Heart left ventricle (tissue), 16 donors: ENCODE measurements around the gene USP12. TPM values are rescaled to one million over a fixed set of nuclear protein-coding genes. Genes with fewer than 3 reads are reported as not detected.

Experiments
- ATAC-seq, 4 donors: fragments of 200-7000 bp; cut with Tn5 transposase; one replicate each; pipeline ENCODE4 v1.9.1; 2020 to 2022; ENCODE audit warnings: moderate library complexity in 4 of 4, mild to moderate bottlenecking in 3 of 4, moderate number of reproducible peaks in 1 of 4
- DNase-seq, 5 donors: peaks; one replicate each; pipeline ENCODE4 v3.0.0-alpha.2; 2020
- H3K27ac ChIP-seq, 12 donors: fragments of 200-600 bp; sonication (generic) in 4 of 12; one replicate each; pipeline versions ENCODE4 v1.5.0 to v1.8.0; 2016 to 2022; ENCODE audit warnings: mild to moderate bottlenecking in 2 of 12
- H3K27me3 ChIP-seq, 9 donors: fragments of 200-600 bp; sonication (generic) in 2 of 9; one replicate each; pipeline versions ENCODE4 v1.5.1 to v1.8.0; 2016 to 2022; ENCODE audit warnings: mild to moderate bottlenecking in 3 of 9
- H3K36me3 ChIP-seq, 9 donors: fragments of 200-600 bp; sonication (generic) in 2 of 9; one replicate each; pipeline versions ENCODE4 v1.5.0 to v1.8.0; 2018 to 2022; ENCODE audit warnings: mild to moderate bottlenecking in 2 of 9
- H3K4me1 ChIP-seq, 12 donors: fragments of 200-600 bp; sonication (generic) in 4 of 12; one replicate each; pipeline versions ENCODE4 v1.5.0 to v1.8.0; 2016 to 2022; ENCODE audit warnings: mild to moderate bottlenecking in 3 of 12
- H3K4me3 ChIP-seq, 12 donors: fragments of 200-600 bp; sonication (generic) in 4 of 12; one replicate each; pipeline versions ENCODE4 v1.5.0 to v1.8.0; 2017 to 2022; ENCODE audit warnings: mild to moderate bottlenecking in 9 of 12, moderate library complexity in 4 of 12
- H3K9me3 ChIP-seq, 12 donors: fragments of 200-600 bp; sonication (generic) in 4 of 12; one replicate each; pipeline versions ENCODE4 v1.5.0 to v1.8.0; 2016 to 2022; ENCODE audit warnings: mild to moderate bottlenecking in 1 of 12
- CTCF ChIP-seq, 12 donors: fragments of 200-600 bp; sonication (generic) in 4 of 12; IDR thresholded peaks; one replicate each; pipeline versions ENCODE4 v1.5.0 to v1.8.0; 2018 to 2022; ENCODE audit warnings: antibody characterized with exemption in 12 of 12, mild to moderate bottlenecking in 5 of 12
- POLR2A ChIP-seq, 2 donors: fragments of 450-650 bp; IDR thresholded peaks; one replicate each; pipeline ENCODE4 v1.6.1; 2017; ENCODE audit warnings: antibody characterized with exemption in 2 of 2, mild to moderate bottlenecking in 2 of 2, moderate library complexity in 2 of 2
- WGBS, 4 donors: extraction: QIAGEN DNeasy Blood & Tissue Kit in 2 of 4; methylation state at CpG; one replicate each; pipeline versions ENCODE4 v1.1.5 to v1.1.7; 2013 to 2018; 5-methylcytosine and 5-hydroxymethylcytosine counted together
- intact Hi-C, 10 donors: fragments of 100-400 bp; cut with DNase I; formaldehyde crosslinking; loops; one replicate each; pipeline versions ENCODE4 v1.11.1 to v1.14.2; 2022
- polyA plus RNA-seq, 2 donors: library from polyadenylated mRNA; stranded (reverse); fragments of 200-250 nt; gene quantifications; one replicate each; pipeline ENCODE4 v1.2.3, GENCODE V29; 2013
- total RNA-seq, 9 donors: library from RNA; depleted of rRNA in 2 of 9; stranded (reverse); fragments of >200 nt in 2 of 9; fragmentation: NEBNext Ultra II Directional in 3 of 9; extraction: Animal tissue kit (Norgen Biotek cat#: 25700) in 3 of 9; gene quantifications; one replicate each; pipeline versions ENCODE4 v1.1.0 to v1.2.4, GENCODE V29; 2016 to 2023
- donor health status: ischemic (EF 13 %, LVEDD 7.1; RV severe dilation, severe dysfunction).
- donor health status: healthy with polysubstance abuse.
- donor health status: DM: no; HTN: yes; CAD: no.
- donor health status: DM: no; HTN: no; CAD: no.
- donor health status: ischemic (EF 25% LVEDD 6.9; RV normal size, moderate dysfunction).
- donor health status: ischemic (EF 25% LVEDD 5.7; RV mildly dilated, moderate dysfunction).
- donor health status: healthy.
- donor health status: DM: yes; HTN: yes; CAD: no.
- donor health status: ischemic (EF 35%, LVEDD 5.7; RV mildly dilated, moderate dysfunction).
- donor health status: nonischemic (EF 11% LVEDD 7.7; RV severe dilation, severe dysfunction).
- donor health status: DM: yes; HTN: yes; CAD: no.
- donor health status: PGD.
- donor health status: ischemic (EF 29% LVEDD 5.4; RV normal size, mild dysfunction).
- donor health status: nonischemic (EF 23%, LVEDD 6.1; RV moderate dilation, normal function).

The USP12 gene
- total and polyA plus RNA-seq, 11 donors = 5.1 to 35.4 (median 20.8) TPM

- intact Hi-C loops = no loop called here
- Histone ChIP-seq H3K4me1 (peaks cover 0 to 28% (median 7%) of the 10 kb centered on the region in 12 donors), H3K36me3 (no peaks in the 10 kb centered on the region), H3K27ac (peak overlapping the region in 1 of 12 donors; percentile 85), H3K27me3 (no peaks in the 10 kb centered on the region), H3K4me3 (no peak overlapping the region), H3K9me3 (no peaks in the 10 kb centered on the region)
- 88 to 90% (median 90%) methylated on average over 5 of the region's 5 CpGs for WGBS, 4 donors
- DNase-seq = no peak
- ATAC-seq = no peak
- TF ChIP-seq CTCF (IDR thresholded peaks at IDR 0.05) = no peak
- TF ChIP-seq POLR2A (IDR thresholded peaks at IDR 0.05) = no peak
Observed at GRCh38 chr13:27038323-27038722, 133.3 kb downstream of the USP12 start.

GRCh38 chr13:27037571-27037970 lies 134.0 kb downstream of the USP12 start:
- WGBS, 4 donors = 72 to 88% (median 78%) methylated on average over 5 of the region's 5 CpGs
- no peak overlapping the region for H3K4me3 ChIP-seq
- intact Hi-C loops = no loop called here
- no peaks in the 10 kb centered on the region for H3K9me3 ChIP-seq
- H3K27me3 ChIP-seq = no peaks in the 10 kb centered on the region
- no peak for TF ChIP-seq POLR2A (IDR thresholded peaks at IDR 0.05)
- no peak for TF ChIP-seq CTCF (IDR thresholded peaks at IDR 0.05)
- ATAC-seq (peak in 3 of 4 donors; percentile 25 to 65 (median 53)), DNase-seq (peak in 1 of 5 donors; percentile 55)
- peaks cover 0 to 28% (median 7%) of the 10 kb centered on the region in 12 donors for H3K4me1 ChIP-seq
- H3K36me3 ChIP-seq = no peaks in the 10 kb centered on the region
- peak overlapping the region in 1 of 12 donors; percentile 63 for H3K27ac ChIP-seq

- ATAC-seq (no peak), DNase-seq (no peak)
- Histone ChIP-seq H3K36me3 (no peaks in the 10 kb centered on the region), H3K4me3 (no peak overlapping the region), H3K27ac (peak overlapping the region in 1 of 12 donors; percentile 63), H3K4me1 (peaks cover 0 to 28% (median 7%) of the 10 kb centered on the region in 12 donors), H3K9me3 (no peaks in the 10 kb centered on the region), H3K27me3 (no peaks in the 10 kb centered on the region)
- WGBS, 4 donors = 66 to 72% (median 68%) methylated on average over 4 of the region's 4 CpGs
- TF ChIP-seq CTCF (IDR thresholded peaks at IDR 0.05) = no peak
- TF ChIP-seq POLR2A (IDR thresholded peaks at IDR 0.05) = no peak
- intact Hi-C loops = no loop called here
Observed at GRCh38 chr13:27037171-27037570, 134.4 kb downstream of the USP12 start.

- Histone ChIP-seq H3K27ac (peak overlapping the region in 1 of 12 donors; percentile 63), H3K4me3 (no peak overlapping the region), H3K4me1 (peaks cover 0 to 28% (median 7%) of the 10 kb centered on the region in 12 donors), H3K9me3 (no peaks in the 10 kb centered on the region), H3K27me3 (no peaks in the 10 kb centered on the region), H3K36me3 (no peaks in the 10 kb centered on the region)
- ATAC-seq (peak in 1 of 4 donors; percentile 40), DNase-seq (no peak)
- 59 to 69% (median 66%) methylated on average over 8 of the region's 8 CpGs for WGBS, 4 donors
- TF ChIP-seq POLR2A (IDR thresholded peaks at IDR 0.05) (no peak), CTCF (IDR thresholded peaks at IDR 0.05) (no peak)
- intact Hi-C loops = no loop called here
Observed at GRCh38 chr13:27036236-27036981, 135.2 kb downstream of the USP12 start.
